Natural killer cell (primary cell): ENCODE measurements around the gene MCOLN2. TPM values are rescaled to one million over a fixed set of nuclear protein-coding genes. Genes with fewer than 3 reads are reported as not detected.

Experiments
- ATAC-seq, 3 donors: fragments of 150-1000 bp in 2 of 3; fragments of 200-7000 bp in 1 of 3; cut with Tn5 transposase; 1 replicate in 1 of 3; 2 replicates in 2 of 3; pipeline ENCODE4 v1.10.0; 2021; ENCODE audit warnings: mild to moderate bottlenecking in 2 of 3, moderate library complexity in 2 of 3
- DNase-seq, 2 donors: peaks; one replicate each; pipeline versions ENCODE4 v3.0.0 to v3.0.0-alpha.2; 2013 to 2021; ENCODE audit warnings: mixed read lengths in 1 of 2
- H3K27ac ChIP-seq: one replicate; pipeline ENCODE4 v1.5.1; 2013; ENCODE audit warnings: mild to moderate bottlenecking, low read length
- H3K27me3 ChIP-seq: one replicate; pipeline ENCODE4 v1.6.1; 2013; ENCODE audit warnings: low read length; ENCODE audit not compliant: control insufficient read depth, insufficient read depth
- H3K36me3 ChIP-seq: one replicate; pipeline ENCODE4 v1.6.1; 2013; ENCODE audit warnings: low read length; ENCODE audit not compliant: control insufficient read depth, insufficient read depth
- H3K4me1 ChIP-seq: one replicate; pipeline ENCODE4 v1.6.1; 2013; ENCODE audit warnings: low read length; ENCODE audit not compliant: control insufficient read depth, insufficient read depth
- H3K4me3 ChIP-seq: one replicate; pipeline ENCODE4 v1.5.1; 2013; ENCODE audit warnings: low read length
- H3K9me3 ChIP-seq: one replicate; pipeline ENCODE4 v1.6.1; 2013; ENCODE audit warnings: low read length; ENCODE audit not compliant: control insufficient read depth, insufficient read depth
- H3K27ac Mint-ChIP-seq, 2 donors: one replicate each; pipeline ENCODE4 v1.8.0; 2022; ENCODE audit warnings: mild to moderate bottlenecking in 2 of 2, mixed read lengths in 2 of 2, moderate library complexity in 1 of 2
- H3K27me3 Mint-ChIP-seq, 2 donors: one replicate each; pipeline ENCODE4 v1.8.0; 2022; ENCODE audit warnings: low read depth in 2 of 2, mixed read lengths in 2 of 2
- H3K36me3 Mint-ChIP-seq: one replicate; pipeline ENCODE4 v1.8.0; 2022; ENCODE audit warnings: mixed read lengths
- H3K4me1 Mint-ChIP-seq, 2 donors: one replicate each; pipeline ENCODE4 v1.8.0; 2022; ENCODE audit warnings: mixed read lengths in 2 of 2
- H3K4me3 Mint-ChIP-seq: one replicate; pipeline ENCODE4 v1.8.0; 2022; ENCODE audit warnings: mild to moderate bottlenecking, moderate library complexity, mixed read lengths
- H3K9me3 Mint-ChIP-seq, 2 donors: one replicate each; pipeline ENCODE4 v1.8.0; 2022; ENCODE audit warnings: mixed read lengths in 2 of 2
- CTCF ChIP-seq: fragments of 200-600 bp; IDR thresholded peaks from one replicate; pipeline ENCODE4 v1.8.0; 2022; ENCODE audit warnings: antibody characterized with exemption
- WGBS: methylation state at CpG from one replicate; pipeline ENCODE4 v1.1.7; 2013; ENCODE audit warnings: missing lambda C conversion rate; ENCODE audit not compliant: insufficient coverage; 5-methylcytosine and 5-hydroxymethylcytosine counted together
- intact Hi-C: fragments of 100-400 bp; cut with micrococcal nuclease; formaldehyde crosslinking; loops from one replicate; pipeline ENCODE4 v1.14.2; 2022
- total RNA-seq, 4 donors: library from RNA; stranded (reverse); fragments of 120-200 nt in 1 of 4; gene quantifications; one replicate each; pipeline versions ENCODE4 v1.2.3 to v1.2.4, GENCODE V29; 2013 to 2022

MCOLN2 gene
- total RNA-seq, 3 donors from 2014 or later (not counting 1 experiment from before 2014, with no cell fraction given): 0.84 to 23.9 (median 3.8) TPM

GRCh38 chr1:85027242-85027983, 30.5 kb upstream of the MCOLN2 start:
- peak overlapping the region; percentile 15 for H3K4me3 Mint-ChIP-seq
- peak overlapping the region; percentile 1 for H3K4me3 ChIP-seq
- no peaks in the 10 kb centered on the region for H3K36me3 Mint-ChIP-seq
- H3K4me1 Mint-ChIP-seq: peaks cover 9% of the 10 kb centered on the region in 2 donors
- H3K4me1 ChIP-seq: peaks cover 8% of the 10 kb centered on the region
- intact Hi-C loops: loop anchor here (1.0 kb wide), 1 partner anchor 83 kb away; no protein-coding TSS in a partner anchor
- DNase-seq (peak in 1 of 2 donors; percentile 74), ATAC-seq (peak; percentile 83 to 86 (median 85))
- no peaks in the 10 kb centered on the region for H3K9me3 Mint-ChIP-seq
- 51% methylated on average over 5 of the region's 5 CpGs for WGBS
- H3K9me3 ChIP-seq: no peaks in the 10 kb centered on the region
- H3K27me3 Mint-ChIP-seq: peaks cover 5 to 8% of the 10 kb centered on the region in 2 donors
- H3K27ac ChIP-seq: peak overlapping the region; percentile 46
- H3K27ac Mint-ChIP-seq: peak overlapping the region; percentile 19 to 87
- H3K27me3 ChIP-seq: no peaks in the 10 kb centered on the region
- no peak for TF ChIP-seq CTCF
- H3K36me3 ChIP-seq: no peaks in the 10 kb centered on the region

GRCh38 chr1:85025940-85026339, 29.0 kb upstream of the MCOLN2 start:
- peaks cover 3% of the 10 kb centered on the region for H3K27me3 ChIP-seq
- ATAC-seq (no peak), DNase-seq (no peak)
- no peak overlapping the region for H3K27ac ChIP-seq
- no peak for TF ChIP-seq CTCF
- H3K36me3 Mint-ChIP-seq: no peaks in the 10 kb centered on the region
- no peak overlapping the region for H3K4me3 ChIP-seq
- H3K36me3 ChIP-seq: no peaks in the 10 kb centered on the region
- 83% methylated on average over 1 of the region's 1 CpG for WGBS
- H3K9me3 Mint-ChIP-seq: no peaks in the 10 kb centered on the region
- H3K4me3 Mint-ChIP-seq: no peak overlapping the region
- H3K27me3 Mint-ChIP-seq: peaks cover 5 to 8% of the 10 kb centered on the region in 2 donors
- no peak overlapping the region for H3K27ac Mint-ChIP-seq
- H3K4me1 Mint-ChIP-seq: peaks cover 9% of the 10 kb centered on the region in 2 donors
- H3K9me3 ChIP-seq: no peaks in the 10 kb centered on the region
- H3K4me1 ChIP-seq: peaks cover 8% of the 10 kb centered on the region
- intact Hi-C loops: no loop called here

DNA sequence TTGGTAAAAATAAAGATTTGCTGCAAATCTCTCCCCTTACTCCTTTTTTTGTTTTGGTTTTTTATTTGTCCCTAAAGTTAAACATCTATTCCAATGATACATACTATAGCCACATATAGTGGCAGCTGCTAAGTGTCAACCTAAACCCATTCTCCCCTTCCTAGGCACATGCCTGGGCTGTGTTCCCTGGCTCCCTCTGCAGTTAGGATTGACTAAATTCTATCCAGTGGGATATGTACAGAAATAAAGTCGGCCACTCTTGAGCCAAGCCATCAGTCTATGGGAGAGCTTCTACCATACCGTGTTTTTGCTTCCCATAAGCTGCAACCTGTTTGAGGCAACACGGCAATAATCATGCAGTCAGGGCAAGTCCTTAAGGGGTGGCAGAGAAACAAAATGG, 27.8 kb upstream of the MCOLN2 start:
- DNase-seq: no peak
- no peaks in the 10 kb centered on the region for H3K36me3 ChIP-seq
- no peaks in the 10 kb centered on the region for H3K36me3 Mint-ChIP-seq
- H3K4me3 Mint-ChIP-seq: no peak overlapping the region
- H3K27me3 ChIP-seq: peaks cover 3% of the 10 kb centered on the region
- intact Hi-C loops: no loop called here
- H3K27ac Mint-ChIP-seq: no peak overlapping the region
- no peak for ATAC-seq
- no peaks in the 10 kb centered on the region for H3K9me3 Mint-ChIP-seq
- H3K4me3 ChIP-seq: no peak overlapping the region
- WGBS: 90% methylated on average over 3 of the region's 3 CpGs
- peaks cover 8% of the 10 kb centered on the region for H3K4me1 ChIP-seq
- H3K27ac ChIP-seq: no peak overlapping the region
- H3K27me3 Mint-ChIP-seq: no peaks in the 10 kb centered on the region
- peaks cover 9% of the 10 kb centered on the region in 2 donors for H3K4me1 Mint-ChIP-seq
- no peaks in the 10 kb centered on the region for H3K9me3 ChIP-seq
- no peak for TF ChIP-seq CTCF

DNA sequence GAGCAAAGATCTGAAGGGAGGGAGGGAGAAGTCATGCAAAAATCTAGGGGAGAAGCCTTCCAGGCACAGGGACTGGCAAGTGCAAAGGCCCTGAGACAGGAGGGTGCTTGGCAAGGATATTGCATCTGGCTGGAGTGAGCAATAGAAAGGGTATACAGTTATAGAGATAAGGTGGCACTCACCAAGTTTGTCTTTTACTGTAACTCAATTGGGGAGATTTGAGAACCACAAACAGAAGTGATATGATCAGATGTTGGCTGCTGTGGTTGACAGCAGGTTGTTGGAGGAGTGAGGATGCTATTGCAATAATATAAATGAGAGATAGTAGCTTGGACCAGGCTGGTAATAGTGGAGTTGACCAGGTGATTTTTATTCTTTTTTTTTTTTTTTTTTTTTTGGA, 25.8 kb upstream of the MCOLN2 start:
- no peak for TF ChIP-seq CTCF
- Mint-ChIP-seq H3K4me1 (peaks cover 8% of the 10 kb centered on the region in 2 donors), H3K4me3 (no peak overlapping the region), H3K9me3 (no peaks in the 10 kb centered on the region), H3K27me3 (no peaks in the 10 kb centered on the region), H3K36me3 (no peaks in the 10 kb centered on the region), H3K27ac (no peak overlapping the region)
- DNase-seq: peak in 1 of 2 donors; percentile 16
- intact Hi-C loops: no loop called here
- Histone ChIP-seq H3K4me1 (peaks cover 8% of the 10 kb centered on the region), H3K27ac (no peak overlapping the region), H3K36me3 (no peaks in the 10 kb centered on the region), H3K4me3 (no peak overlapping the region), H3K9me3 (no peaks in the 10 kb centered on the region), H3K27me3 (peaks cover 3% of the 10 kb centered on the region)
- no peak for ATAC-seq
